ENCODE data around the gene MRPL22.

DNA sequence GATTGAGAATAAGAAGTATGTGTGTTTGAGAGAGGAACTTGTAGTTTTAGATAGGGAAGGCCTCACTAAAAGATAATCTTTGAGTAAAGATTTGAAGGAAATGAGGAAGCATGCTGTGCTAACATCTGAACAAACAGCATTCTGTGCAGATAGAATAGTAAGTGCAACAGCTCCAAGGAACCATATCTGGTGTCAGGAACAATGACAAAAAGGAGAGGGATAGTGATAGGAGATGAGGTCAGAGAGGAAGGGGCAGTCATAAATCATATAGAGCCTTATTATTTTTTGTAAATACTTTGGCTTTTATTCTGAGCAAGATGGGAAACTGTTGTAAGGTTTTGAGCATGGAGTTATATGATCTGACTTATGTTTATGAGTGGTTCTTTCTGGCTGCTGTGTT, 3.8 kb downstream of the MRPL22 start:
- TF ChIP-seq, protein P1, sequence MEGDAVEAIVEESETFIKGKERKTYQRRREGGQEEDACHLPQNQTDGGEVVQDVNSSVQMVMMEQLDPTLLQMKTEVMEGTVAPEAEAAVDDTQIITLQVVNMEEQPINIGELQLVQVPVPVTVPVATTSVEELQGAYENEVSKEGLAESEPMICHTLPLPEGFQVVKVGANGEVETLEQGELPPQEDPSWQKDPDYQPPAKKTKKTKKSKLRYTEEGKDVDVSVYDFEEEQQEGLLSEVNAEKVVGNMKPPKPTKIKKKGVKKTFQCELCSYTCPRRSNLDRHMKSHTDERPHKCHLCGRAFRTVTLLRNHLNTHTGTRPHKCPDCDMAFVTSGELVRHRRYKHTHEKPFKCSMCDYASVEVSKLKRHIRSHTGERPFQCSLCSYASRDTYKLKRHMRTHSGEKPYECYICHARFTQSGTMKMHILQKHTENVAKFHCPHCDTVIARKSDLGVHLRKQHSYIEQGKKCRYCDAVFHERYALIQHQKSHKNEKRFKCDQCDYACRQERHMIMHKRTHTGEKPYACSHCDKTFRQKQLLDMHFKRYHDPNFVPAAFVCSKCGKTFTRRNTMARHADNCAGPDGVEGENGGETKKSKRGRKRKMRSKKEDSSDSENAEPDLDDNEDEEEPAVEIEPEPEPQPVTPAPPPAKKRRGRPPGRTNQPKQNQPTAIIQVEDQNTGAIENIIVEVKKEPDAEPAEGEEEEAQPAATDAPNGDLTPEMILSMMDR (IDR thresholded peaks at IDR 0.05; ENCODE audit: low read depth, low read length): no peak
- TF ChIP-seq EZH2phosphoT487 (IDR thresholded peaks at IDR 0.05; ENCODE audit: low read depth): no peak

Data from OCI-LY3 (cell line).